Smooth muscle cell (in vitro differentiated cells): Measurements from ENCODE around the gene TUBB. TPM values are rescaled to one million over a fixed set of nuclear protein-coding genes. Genes with fewer than 3 reads are reported as not detected.

Experiments
- DNase-seq: peaks from one replicate; lab custom pipeline; 2025; ENCODE audit not compliant: unreplicated experiment; lab: John Stamatoyannopoulos, UW
- H2AFZ ChIP-seq: fragments of 200-600 bp; sonication (generic); 2 replicates; pipeline ENCODE4 v1.6.0; 2016; ENCODE audit warnings: antibody characterized with exemption, low read depth, mild to moderate bottlenecking
- H3F3A ChIP-seq: fragments of 200-600 bp; sonication (generic); 2 replicates; pipeline ENCODE4 v1.6.0; 2017; ENCODE audit warnings: antibody characterized with exemption, low read depth
- H3K27ac ChIP-seq: fragments of 200-600 bp; sonication (generic); 2 replicates; pipeline ENCODE4 v1.5.1; 2016; ENCODE audit warnings: low read depth, mild to moderate bottlenecking
- H3K27me3 ChIP-seq: fragments of 200-600 bp; sonication (generic); 2 replicates; pipeline ENCODE4 v1.6.1; 2016; ENCODE audit warnings: low read depth, mild to moderate bottlenecking
- H3K36me3 ChIP-seq: fragments of 200-600 bp; sonication (generic); 2 replicates; pipeline ENCODE4 v1.5.1; 2016; ENCODE audit warnings: low read depth
- H3K4me1 ChIP-seq: fragments of 200-600 bp; sonication (generic); 2 replicates; pipeline ENCODE4 v1.5.1; 2016; ENCODE audit warnings: low read depth
- H3K4me2 ChIP-seq: fragments of 200-600 bp; sonication (generic); 2 replicates; pipeline ENCODE4 v1.6.0; 2016; ENCODE audit warnings: mild to moderate bottlenecking
- H3K4me3 ChIP-seq: fragments of 200-600 bp; sonication (generic); 2 replicates; pipeline ENCODE4 v1.5.1; 2016; ENCODE audit warnings: mild to moderate bottlenecking
- H3K79me2 ChIP-seq: fragments of 200-600 bp; sonication (generic); 2 replicates; pipeline ENCODE4 v1.6.0; 2016; ENCODE audit warnings: low read depth, mild to moderate bottlenecking
- H3K9ac ChIP-seq: fragments of 200-600 bp; sonication (generic); 2 replicates; pipeline ENCODE4 v1.6.0; 2016; ENCODE audit warnings: low read depth
- H3K9me3 ChIP-seq: fragments of 200-600 bp; sonication (generic); replicated peaks from 2 replicates; pipeline ENCODE4 v1.5.1; 2016; ENCODE audit warnings: low read depth
- H4K20me1 ChIP-seq: fragments of 200-600 bp; sonication (generic); 2 replicates; pipeline ENCODE4 v1.6.0; 2016; ENCODE audit warnings: low read depth
- CTCF ChIP-seq: fragments of 200-600 bp; sonication (generic); IDR thresholded peaks from 2 replicates; pipeline ENCODE4 v1.5.1; 2017; ENCODE audit warnings: borderline replicate concordance, mild to moderate bottlenecking, antibody characterized with exemption; ENCODE audit not compliant: insufficient read depth, poor library complexity, severe bottlenecking
- WGBS: methylation state at CpG from one replicate; pipeline ENCODE4 v1.1.7; 2016; ENCODE audit warnings: low lambda C conversion rate; 5-methylcytosine and 5-hydroxymethylcytosine counted together
- polyA plus RNA-seq: library from polyadenylated mRNA; unstranded; fragments of >200 nt; fragmentation: Nextera tagmentation; extraction: Ambion mirVana; gene quantifications from 2 replicates; pipeline ENCODE4 v1.2.1, GENCODE V29; 2016
- total RNA-seq: library from RNA; depleted of rRNA; stranded (reverse); fragments of >200 nt; gene quantifications from 2 replicates; pipeline ENCODE4 v1.2.3, GENCODE V29; 2014

TUBB gene
- total and polyA plus RNA-seq, 2 experiments from 2014 or later: 1,009 to 1,039 TPM

DNA sequence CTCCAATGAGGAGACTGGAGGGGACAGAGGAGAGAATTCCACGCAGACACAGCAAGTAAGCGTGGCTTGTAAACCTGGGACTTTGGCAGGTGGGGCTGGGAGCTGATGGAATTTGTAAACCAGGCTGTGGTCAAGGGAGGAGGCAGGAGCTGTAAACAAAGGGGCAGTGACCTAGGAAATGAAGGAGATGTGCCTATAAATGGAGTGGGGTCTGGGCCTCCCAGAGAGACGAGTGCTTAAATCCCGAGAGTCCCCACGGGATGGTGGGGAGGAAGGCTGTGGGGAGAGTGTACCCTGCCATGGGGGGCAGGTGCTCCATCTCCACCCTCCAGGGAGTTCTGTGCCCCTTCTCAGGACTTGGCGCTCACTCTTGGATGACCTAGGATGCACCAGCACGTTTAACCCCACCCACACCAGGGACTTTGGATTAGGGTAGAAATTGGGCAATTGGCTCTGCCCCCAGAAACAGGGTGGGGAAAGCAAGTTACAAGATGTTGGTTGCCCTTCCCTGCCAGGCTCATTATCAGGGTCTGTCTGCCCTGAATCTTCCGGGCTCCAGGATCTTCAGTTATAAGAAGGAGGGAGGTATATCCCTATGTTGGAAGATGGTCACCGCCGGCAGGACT is 43.4 kb upstream of the TUBB start:
- Histone ChIP-seq H3K27ac (no peak overlapping the region), H3K4me1 (peaks cover 24% of the 10 kb centered on the region), H3K9me3 (no peaks in the 10 kb centered on the region), H3K36me3 (no peaks in the 10 kb centered on the region), H2AFZ (no peak overlapping the region), H3K4me3 (no peak overlapping the region), H3K79me2 (peaks cover 47% of the 10 kb centered on the region), H3K4me2 (no peak overlapping the region), H3K27me3 (no peaks in the 10 kb centered on the region), H3K9ac (no peak overlapping the region), H4K20me1 (peaks cover 61% of the 10 kb centered on the region), H3F3A (peaks cover 12% of the 10 kb centered on the region)
- 98% methylated on average over 10 of the region's 10 CpGs for WGBS
- DNase-seq: no peak
- no peak for TF ChIP-seq CTCF

DNA sequence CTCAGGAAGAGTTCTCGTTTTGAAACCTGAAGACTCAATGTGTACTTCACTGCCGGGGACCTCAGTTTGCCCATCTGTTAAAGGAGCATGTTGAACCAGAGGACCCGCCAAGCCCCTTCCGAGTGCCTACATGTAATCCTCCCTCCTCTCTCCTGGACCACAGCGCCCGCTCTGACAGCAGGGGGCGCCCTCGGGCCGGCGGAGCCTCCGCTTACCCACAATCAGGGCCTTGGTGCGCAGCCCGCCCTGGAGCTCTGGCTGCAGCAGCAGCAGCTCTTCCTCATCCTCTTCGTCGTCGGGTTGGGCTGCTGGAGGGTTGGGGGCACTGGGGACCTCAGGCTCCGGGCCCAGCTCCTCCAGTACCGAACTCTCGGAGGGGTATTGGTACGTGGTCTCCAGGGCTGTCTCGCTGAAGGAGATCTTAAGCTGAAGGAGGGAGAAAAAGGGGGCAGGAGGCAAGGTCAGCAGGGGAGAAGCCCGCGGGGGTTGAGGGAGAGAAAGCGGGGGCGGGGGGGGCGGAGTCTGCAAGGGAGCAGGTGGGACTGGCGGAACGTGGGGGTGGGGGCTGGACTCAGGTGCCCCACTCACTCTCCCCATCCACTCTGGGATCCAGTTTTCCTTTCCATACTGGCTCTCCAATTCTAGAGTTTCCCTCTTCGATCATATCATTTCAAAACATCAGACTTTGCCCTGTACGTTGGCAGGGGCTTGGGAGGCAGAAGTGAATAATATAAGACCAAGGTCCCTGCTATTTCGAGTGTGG is 41.0 kb upstream of the TUBB start:
- Histone ChIP-seq H3K27ac (peak overlapping the region; percentile 50), H2AFZ (no peak overlapping the region), H3K9ac (no peak overlapping the region), H3K9me3 (no peaks in the 10 kb centered on the region), H3K4me3 (no peak overlapping the region), H3F3A (peaks cover 31% of the 10 kb centered on the region), H3K4me1 (peaks cover 42% of the 10 kb centered on the region), H4K20me1 (peaks cover 82% of the 10 kb centered on the region), H3K36me3 (no peaks in the 10 kb centered on the region), H3K79me2 (peaks cover 61% of the 10 kb centered on the region), H3K27me3 (no peaks in the 10 kb centered on the region), H3K4me2 (peak overlapping the region; percentile 93)
- peak; percentile 94 for TF ChIP-seq CTCF
- peak; percentile 66 for DNase-seq
- 23% methylated on average over 23 of the region's 31 CpGs for WGBS

- Histone ChIP-seq H3K4me2 (peak overlapping the region; percentile 93), H3K4me3 (no peak overlapping the region), H3K9ac (no peak overlapping the region), H3K4me1 (peaks cover 48% of the 10 kb centered on the region), H3F3A (peaks cover 37% of the 10 kb centered on the region), H3K27ac (peak overlapping the region; percentile 50), H2AFZ (no peak overlapping the region), H3K36me3 (no peaks in the 10 kb centered on the region), H3K27me3 (no peaks in the 10 kb centered on the region), H4K20me1 (peaks cover 88% of the 10 kb centered on the region), H3K79me2 (peaks cover 69% of the 10 kb centered on the region), H3K9me3 (no peaks in the 10 kb centered on the region)
- no peak for DNase-seq
- no peak for TF ChIP-seq CTCF
- 78% methylated on average over 7 of the region's 7 CpGs for WGBS
Measured at GRCh38 chr6:30679765-30680535, 40.2 kb upstream of the TUBB start.
